Activated naive CD8-positive, alpha-beta T cell treated with anti-CD3 and anti-CD28 coated beads, Interleukin-2, amount 50 U/mL, for 16 hours (primary cell): ENCODE data around the gene EEF2.

Source experiments
- DNase-seq: peaks from one replicate; pipeline ENCODE4 v3.0.0-alpha.2; 2020; ENCODE audit warnings: low read depth, low spot score

EEF2 gene

DNA sequence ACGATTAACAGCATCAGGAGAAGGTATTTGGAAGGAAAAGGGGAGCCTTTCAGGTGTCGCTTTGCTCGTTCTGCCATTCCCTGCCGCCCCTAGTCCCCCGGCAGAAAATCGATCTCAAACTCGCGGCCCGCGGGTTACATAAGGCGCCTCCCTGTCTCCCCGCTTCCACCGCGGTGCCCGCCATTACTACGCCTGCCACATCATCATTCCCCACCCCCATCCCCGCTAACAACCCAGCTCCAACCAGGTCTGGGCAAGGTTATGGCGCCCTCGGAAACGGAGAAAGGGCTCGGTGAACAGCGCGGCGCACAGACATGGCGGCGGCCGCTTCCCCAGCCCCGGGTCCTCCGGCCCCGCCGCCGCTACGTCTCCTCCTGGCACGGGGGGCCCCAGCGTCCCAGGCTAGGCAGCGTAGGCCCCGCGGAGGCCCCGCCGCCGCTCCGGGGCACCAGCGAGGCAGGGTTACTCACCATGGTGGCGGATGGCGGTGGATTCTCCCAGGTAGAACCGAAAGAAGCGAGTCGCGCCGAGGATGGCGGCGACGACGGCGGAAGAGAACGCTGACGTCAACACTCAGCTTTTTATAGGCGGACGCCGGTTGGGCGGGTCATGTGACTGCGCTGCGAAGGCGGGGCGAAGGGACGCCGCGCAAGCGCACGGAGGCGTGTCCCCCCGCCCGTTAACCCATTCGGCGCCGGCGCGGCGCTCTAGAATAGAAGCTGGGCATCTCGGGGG lies at the start of gene EEF2:
EEF2 (minus strand) TSS at position 556 of the 735 bp plus-strand sequence; CDS start at position 473, 83 bp downstream.
- DNase-seq, result peak; percentile 77

DNA sequence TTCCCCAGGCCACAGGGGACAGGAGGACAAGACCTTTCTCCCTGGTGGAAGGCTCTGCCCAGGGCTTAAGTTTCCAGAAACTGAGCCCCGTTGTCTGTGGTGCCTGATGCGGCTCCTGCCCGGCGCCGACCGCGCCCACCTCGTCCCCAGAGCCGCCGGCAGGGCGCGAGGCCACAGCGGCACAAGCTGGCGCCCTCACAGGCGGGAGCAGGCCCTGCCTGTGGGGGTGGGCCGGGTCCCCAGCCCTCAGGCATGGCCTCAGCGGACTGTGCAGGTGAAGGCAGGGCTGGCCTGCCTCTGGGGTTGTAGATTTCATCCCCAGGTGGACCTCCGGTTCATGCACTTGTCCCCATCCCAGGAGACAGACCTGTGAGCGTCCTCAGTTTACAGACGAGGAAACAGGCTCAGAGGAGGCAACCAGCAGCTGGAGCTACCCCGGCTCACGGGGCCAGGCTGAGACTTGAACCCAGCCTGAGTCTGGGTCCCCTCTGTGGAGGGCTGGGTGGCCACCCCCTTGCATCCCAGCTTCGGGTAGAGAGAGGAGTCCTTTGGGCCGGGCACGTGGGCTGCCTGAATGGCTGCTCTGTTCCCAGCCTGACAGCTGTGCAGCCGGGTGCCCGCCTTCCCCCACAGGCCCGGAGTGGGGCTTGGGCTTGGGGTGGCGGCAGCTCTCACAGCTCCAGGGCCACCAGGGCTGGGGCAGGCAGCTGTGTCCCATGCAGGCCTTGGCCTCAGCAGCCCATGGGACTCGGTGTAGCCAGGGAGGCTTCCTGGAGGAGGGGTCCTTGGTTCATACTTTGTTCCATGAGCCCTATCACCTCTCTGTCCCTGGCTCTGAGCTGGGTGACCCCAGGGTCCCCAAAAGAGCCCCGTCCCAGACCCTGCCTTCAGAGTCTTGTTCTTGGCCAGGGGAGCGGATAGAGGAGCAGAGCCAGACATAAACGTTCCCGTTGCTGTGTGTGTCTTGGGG lies 49.1 kb upstream of the EEF2 start:
- no peak for DNase-seq

DNA sequence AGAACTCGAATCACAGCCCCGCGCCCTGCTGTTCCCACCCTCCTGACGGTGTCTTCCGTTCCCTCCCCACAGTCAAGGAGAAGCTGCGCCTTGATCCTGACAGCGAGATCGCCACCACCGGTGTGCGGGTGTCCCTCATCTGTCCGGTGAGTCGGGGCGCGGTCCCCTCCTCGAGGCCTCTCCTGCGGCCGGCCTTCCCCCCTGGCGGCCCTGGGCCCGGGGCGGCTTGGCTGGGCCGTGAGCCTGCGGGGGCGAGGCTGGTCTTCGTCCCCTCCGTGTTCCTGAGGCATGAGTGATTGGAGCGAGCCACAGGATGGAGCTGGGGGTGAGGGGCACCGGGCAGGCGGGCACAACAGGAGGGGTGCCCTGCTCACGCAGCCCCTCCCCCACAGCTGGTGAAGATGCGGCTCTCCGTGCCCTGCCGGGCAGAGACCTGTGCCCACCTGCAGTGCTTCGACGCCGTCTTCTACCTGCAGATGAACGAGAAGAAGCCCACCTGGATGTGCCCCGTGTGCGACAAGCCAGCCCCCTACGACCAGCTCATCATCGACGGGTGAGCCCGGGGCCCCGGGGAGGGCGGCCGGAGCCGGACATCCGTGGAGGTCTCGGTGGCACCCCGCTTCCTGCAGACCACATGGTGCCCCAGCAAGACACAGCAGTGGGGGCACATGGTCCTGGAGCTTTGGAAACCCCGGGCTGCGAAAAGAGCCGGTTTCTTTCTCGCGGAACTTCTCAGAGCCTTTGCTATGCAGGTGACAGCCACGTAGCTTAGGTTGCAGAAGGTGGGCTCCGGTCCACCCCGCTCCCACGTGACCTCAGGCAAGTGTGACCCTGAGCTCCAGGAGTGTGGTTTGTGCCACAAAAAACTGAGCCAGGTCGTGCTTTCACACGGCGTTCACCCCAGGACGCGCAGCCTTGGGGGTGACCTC lies 48.0 kb upstream of the EEF2 start:
- no peak for DNase-seq

DNA sequence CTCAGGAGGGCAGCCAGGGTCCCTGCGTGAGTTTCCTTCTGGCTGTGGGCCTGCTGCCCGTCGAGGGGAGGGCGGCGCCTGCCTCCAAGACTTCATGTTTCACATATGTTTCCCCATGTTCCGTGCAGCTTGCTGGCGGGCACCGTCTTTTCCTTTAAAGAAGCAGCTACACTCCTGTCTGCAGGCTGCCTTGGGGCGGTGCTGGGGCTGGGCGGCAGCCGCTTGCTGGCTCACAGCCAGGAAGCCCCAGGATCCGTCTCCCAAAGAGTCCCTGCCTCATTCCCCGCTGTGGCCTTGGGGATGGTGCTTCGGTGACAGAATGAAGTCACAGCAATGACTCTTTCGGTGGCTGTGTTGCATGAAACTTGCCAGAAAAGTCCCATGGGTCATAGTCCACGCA lies 47.2 kb upstream of the EEF2 start:
- DNase-seq, result no peak

DNA sequence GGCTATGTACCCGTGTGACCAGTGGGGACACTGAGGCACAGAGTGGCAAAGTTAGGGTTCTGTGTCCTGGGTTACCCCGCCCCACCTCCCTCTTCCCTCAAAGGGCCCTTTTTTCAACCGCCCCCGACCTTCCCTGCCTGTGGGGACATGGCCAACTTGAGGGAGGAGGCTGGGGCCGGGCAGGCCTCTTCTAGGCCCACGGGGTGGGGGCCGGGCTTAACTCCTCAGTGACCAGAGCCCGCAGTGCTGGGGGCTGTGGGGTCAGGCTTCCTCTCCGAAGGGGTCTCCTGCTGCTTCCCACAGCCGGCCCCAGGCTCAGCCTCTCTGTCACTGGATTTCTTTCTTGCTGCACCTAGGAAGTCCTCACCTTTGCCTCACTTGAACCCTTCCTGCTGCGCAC lies 46.2 kb upstream of the EEF2 start:
- no peak for DNase-seq

DNA sequence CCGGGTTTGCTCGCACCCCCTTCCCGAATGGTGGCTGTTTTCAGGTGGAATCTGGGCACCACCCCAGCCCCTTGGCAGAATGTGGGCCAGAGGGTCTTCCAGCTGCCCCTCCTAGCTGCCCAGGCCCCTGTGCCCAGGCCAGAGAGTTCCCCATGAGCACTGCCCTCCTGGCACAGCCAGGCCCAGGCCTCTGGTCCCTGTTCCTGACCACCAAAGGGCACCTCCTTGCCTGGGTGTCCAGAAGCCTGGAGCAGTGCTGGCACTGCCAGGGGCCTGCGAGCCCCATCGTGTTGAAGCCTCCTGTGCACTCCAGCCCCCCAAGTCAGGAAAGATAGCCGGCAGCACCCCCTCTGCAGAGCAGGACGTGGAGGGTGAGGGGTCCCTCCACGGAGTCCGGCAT lies 45.7 kb upstream of the EEF2 start:
- no peak for DNase-seq

DNA sequence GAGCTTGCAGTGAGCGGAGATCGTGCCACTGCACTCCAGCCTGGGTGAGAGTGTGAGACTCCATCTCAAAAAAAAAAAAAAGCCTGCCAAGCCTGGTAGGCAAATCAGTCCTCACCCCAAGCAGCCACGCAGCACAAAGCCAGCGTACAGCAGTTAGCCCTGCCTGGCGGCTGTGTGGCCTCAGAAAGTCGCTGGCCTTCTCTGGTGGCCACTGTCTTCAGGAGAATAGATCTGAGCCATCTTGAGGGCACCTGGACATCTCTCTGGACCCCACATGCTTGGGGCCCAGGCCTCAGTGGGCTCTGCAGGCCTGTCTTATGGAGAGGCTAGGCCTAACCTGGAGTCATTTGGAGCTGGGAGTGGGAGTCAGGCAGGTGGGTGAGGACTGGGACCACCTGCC lies 45.3 kb upstream of the EEF2 start:
- DNase-seq, result no peak

DNA sequence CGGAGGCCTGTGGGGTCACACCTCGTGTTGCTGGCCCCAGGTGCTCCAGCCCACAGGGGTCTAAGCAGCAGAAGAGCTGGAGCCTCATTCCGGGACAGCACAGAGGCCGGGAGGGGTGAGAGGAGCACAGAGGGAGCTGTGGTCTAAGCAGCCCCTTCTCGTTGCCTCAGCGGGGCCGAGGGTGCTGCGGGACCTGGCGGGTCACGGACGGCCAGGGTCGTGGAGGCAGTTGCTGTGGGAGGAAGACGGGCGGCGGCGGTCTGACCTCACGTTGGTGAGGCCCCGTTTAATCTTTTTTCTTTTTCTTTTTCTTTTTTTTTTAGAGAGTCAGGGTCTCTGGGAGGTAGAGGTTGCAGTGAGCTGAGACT lies 44.0 kb upstream of the EEF2 start:
- DNase-seq, result no peak

DNA sequence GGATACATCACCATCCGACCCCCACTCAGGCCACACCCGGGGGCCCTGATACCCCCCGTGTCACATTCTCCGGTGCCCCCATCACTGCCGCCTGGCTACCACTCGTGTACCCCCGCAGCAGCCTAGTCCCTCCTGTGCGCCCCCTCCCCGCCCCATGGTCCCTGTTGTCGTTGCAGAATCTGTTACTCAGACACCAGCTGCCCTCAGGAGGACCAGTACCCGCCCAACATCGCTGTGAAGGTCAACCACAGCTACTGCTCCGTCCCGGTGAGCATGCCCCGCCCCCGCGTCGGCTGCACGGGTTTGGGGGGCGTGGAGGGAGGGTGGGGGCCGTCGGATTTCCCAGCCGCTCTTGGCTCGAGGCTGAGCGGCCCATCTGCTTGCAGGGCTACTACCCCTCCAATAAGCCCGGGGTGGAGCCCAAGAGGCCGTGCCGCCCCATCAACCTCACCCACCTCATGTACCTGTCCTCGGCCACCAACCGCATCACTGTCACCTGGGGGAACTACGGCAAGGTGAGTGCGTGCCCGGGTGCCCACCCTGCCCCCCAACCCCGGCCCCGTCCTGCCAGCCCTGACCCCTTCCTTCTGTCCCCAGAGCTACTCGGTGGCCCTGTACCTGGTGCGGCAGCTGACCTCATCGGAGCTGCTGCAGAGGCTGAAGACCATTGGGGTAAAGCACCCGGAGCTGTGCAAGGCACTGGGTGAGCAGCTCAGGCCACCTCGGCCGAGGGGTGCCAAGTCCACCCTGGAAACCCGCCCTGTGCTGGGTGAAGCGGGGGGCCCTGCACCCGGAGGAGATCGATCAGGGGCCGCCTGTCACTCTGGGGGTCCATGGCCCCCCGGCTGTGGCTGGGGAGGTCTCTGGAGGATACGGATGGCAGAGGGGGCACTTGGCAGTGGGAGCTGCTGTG lies 43.3 kb upstream of the EEF2 start:
- no peak for DNase-seq

DNA sequence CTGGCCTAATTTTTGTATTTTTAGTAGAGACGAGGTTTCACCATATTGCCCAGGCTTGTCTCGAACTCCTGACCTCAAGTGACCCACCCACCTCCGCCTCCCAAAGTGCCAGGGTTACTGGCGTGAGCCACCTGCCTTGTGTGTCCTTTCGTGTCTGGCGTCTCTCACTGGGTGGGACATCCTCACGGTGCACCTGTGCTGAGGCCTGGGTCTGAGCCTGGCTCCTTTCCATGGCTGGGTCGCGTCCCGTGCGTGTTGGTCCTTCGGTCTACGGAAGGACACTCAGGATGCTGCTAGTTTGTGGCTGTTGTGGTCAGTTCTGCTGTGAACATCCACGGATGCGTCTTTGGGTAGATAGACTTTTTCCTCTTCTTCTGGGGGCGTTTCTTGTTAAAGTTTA lies 41.9 kb upstream of the EEF2 start:
- no peak for DNase-seq

DNA sequence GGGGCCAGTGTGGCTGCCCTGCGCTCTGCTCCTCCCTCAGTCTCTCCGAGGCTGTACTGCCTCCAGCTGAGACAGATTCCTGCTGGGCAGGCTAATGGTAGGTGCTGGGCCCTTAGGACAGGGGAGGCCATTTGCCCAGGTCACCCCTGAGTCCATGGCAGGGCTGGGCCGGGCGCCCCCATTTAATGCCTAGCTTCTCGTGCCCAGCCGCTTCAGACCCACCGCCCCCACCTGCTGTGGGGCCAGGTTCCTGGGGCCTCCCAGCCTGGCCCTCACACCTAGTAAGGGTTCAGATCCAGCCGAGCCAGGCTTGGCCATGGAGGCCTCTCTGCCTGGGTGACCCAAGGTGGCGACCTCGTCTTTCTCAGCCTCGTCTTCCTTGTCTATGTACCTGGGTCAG lies 40.1 kb upstream of the EEF2 start:
- DNase-seq, result no peak

DNA sequence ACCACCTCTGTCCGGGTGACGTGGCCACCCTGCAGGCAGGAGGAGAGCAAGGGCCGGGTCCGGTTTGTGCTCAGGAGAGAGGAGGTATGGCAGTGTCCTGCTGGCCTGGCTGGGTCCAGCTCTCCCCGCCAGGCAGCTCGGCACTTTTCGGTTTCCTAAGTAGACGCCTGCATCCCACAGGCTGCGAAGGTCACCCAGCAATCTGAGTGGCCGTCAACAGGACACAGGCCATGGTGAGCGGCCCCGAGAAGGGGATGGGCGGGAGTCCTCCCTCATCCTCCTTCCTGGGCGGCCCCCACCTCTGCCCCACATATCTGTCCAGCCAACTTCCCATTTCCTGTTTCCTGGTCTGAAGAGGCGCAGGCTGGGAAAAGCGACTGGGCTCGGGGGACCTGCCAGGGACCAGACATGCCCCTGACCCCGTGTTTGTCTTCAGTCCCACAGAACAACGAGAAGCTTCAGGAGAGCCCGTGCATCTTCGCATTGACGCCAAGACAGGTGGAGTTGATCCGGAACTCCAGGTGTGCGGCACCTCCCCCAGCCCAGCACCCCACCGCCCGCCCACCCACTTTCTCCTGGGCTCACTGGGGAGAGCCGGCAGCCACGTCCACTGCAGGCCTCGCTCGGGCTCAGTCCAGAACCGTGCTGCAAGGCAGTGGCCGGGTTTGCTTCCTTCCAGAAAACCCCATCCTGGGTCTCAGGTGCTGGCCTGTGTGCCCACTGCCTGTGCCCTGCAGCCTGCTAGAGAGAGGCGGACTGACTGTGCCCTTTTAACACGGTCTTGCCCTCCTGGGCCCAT lies 38.5 kb upstream of the EEF2 start:
- DNase-seq, result no peak

DNA sequence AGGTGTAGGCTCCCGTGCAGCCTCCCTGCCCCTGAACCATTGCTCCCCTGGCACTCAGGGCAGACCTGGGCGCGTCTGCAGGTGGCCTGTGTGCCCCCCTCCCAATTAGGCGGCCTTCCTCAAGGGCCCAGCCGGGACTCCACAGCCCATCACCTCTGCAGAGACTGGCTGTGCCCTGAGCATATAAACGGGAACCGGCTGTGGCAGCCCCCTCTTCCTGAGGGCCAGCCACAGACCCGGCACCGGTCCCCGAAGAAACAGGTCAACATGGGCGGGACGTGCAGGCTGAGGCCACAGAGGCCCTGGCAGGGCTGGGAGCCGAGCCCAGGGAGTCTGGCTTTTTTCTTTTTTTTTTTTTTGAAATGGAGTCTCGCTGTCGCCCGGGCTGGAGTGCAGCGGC lies 34.3 kb upstream of the EEF2 start:
- DNase-seq, result no peak

DNA sequence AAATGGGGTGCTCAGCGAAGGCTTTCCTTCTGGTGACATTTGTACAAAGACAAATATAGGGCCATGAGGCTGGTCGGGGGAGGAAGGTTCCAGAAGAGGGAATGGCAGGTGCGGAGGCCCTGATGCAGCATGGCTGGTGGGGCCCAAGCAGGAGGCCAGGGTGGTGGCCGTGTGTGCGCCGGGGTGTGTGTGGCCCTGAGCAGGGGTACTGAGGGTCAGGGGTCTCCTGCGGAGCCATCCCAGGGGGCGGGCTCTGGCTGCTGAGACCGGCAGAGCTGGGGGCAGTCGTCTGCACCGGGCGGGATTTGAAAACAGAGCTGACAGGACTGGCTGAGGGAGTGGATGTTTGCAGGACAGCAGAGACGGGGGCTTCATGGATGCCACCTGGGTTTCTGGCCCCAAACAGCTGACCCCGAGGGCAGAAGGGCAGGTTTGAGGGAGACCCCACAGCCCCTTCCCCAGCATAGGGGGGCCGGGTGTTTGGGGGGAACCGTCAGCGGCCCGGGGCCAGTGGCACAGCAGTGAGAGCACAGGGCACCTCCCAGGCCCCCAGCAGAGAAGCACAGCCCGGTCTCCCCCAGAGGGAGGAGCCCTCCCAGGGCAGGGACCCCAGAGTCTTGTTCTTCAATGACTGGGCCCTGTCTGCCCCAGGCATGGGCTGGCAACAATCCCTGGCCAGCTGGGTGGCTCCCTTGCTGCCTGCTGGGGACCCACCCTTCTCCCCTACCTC lies 33.7 kb upstream of the EEF2 start:
- DNase-seq, result no peak

DNA sequence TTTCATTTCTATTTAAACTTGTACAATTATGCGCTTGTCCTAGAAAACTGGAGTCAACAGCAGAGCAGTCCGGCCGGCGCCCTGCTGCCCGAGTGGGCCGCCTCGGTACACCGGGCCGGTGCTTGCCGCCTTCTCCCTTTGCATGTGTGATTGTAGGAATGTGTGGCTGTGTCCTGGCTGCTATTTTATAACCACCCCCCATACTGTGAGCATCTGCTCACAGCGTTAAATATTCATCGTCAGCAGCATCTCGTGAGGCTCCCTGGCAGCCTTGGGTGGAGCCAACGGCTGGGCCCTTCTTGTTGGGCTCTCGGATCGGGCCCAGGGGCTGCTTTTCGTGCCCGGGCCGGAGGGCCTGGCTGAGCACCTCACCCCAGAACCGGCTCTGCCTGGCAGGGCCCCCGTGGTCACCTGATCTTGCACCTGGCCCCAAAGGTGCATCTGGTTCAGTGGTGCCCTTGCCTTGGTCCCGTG lies 32.9 kb upstream of the EEF2 start:
- DNase-seq, result no peak

DNA sequence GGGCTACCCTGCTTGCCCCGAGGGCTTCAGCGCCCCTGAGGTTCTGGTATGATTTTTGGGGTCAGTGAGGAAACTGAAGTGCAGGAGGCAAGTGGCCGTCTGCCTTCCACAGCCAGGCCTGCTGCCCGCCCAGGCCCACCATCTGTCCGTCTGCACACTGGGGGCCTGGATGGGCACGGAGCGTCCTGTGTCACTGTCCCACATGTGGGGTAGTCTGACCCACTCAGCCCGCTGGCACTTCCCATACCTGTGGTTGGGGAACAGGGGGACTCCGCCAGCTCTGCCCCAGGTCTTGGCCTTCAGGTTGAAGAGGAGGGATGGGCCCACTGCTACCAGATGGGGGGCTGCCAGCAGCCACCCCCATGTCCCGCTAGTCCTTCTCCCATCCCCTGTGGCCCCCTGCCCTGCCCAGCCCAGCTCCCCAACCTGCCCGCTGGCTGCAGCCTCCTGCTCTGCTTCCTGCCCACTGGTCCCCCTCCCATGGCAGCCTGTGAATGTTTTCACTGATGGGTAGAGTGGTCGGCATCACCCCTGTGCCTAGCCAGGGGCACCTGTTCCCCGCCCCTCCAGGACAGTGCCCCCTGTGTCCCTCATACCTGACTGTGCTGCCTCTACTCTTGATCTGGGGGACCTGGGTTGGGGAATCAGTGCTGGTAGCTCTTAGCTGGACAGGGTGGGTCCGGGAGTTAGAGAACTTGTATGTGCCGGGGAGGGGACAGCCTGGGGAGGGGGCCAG lies 31.8 kb upstream of the EEF2 start:
- DNase-seq, result no peak

DNA sequence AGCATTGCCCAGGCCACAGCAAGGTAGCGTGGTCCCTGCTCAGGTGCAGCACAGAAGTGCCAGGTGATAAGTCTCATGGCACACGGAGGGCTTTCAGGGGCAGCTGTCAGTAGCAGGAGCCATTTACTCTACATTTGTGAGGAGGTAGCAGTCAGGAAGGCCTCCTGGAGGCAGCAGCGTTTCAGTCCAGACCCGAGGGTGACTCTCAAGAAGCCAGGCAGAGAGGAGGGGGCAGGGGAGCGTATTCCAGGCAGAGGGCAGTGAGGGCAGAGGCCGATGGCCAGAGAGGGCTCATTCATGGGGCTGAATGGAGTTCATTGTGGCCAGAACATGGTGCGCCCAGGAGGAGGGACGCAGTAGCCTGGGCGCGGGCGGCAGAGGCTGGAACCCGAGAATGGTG lies 31.2 kb upstream of the EEF2 start:
- DNase-seq, result no peak

DNA sequence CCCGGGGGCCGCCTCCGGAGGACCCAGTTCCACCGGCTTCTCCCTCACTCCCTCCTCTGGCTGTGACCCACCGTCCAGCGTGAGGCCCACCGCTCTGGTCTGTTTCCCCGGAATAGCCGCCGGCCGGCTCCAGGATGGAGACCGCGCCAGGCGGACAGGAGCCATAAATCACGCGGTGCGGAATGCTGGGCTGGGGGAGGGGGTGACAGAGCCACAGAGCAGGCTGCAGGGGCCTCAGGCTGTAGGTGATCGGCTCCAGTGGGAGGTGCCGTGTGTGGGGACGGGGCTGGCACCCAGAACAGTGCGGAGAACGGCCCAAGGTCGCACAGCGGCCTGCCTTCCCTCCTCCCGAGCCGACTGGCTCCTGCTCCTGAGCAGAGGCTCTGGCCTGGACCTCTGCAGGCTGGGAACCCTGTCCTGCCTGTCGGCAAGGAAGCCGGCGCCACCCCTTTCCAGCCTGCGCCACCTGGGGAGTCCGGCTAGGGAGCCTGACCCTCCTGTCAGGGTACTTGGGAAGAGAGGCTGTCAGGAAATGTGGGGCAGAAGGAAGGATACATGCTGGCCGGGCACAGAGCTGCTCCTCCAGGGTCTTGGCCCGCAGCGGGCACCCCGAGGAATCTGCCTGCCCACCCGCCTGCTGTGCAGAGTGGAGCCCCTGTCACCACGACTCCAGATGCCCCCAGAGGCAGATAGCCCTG lies 30.6 kb upstream of the EEF2 start:
- DNase-seq, result no peak
